ENCODE results near the gene LENEP. TPM values are rescaled to one million over a fixed set of nuclear protein-coding genes. Genes with fewer than 3 reads are reported as not detected.

Gene LENEP
- total and polyA plus RNA-seq, 2 donors (not counting 1 experiment from before 2014, with no cell fraction given) = not detected

DNA sequence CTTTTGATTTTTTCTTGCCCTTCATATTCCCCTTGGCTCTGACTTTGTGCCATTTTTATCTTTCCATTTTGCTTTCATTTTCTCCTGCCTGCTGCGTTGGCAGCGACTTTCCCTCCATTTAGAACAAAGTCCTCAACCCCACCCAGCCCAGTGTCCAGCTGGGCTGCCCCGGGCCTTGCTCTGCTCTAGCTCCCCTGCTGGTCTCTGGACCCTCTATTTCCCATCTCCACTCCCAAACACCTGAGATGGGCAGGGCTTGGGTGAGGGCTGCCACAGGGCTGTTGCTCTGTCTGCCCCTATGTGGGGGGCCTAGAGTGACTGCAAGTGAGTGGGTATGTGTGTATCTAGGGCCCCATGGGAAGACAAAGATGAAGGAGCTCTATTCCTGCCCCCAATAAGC lies 50.4 kb downstream of the LENEP start:
- Histone ChIP-seq H3K4me3 (replicated peaks in 1 of 4; ENCODE audit: control extremely low read depth in 1 of 4, insufficient read depth in 1 of 4, low read depth in 3 of 4, low read length in 4 of 4) (no peak overlapping the region), H2AFZ (ENCODE audit: low read length) (no peak overlapping the region), H3K9me3 (ENCODE audit: control insufficient read depth, insufficient read depth, low read depth, low read length) (no peaks in the 10 kb centered on the region)

More for the DNA sequence above, 50.4 kb downstream of the LENEP start:
- Histone ChIP-seq H3K9ac (ENCODE audit: insufficient read depth, low read length) (no peak overlapping the region), H3K79me2 (ENCODE audit: control insufficient read depth, insufficient read depth, low read length) (no peaks in the 10 kb centered on the region), H3K4me1 (ENCODE audit: control insufficient read depth, extremely low read depth, insufficient read depth, low read length) (peaks cover 2% of the 10 kb centered on the region), H3K4me2 (ENCODE audit: extremely low read depth, insufficient read depth, low read length) (no peak overlapping the region), H3K36me3 (ENCODE audit: control insufficient read depth, insufficient read depth, low read length) (no peaks in the 10 kb centered on the region), H4K20me1 (ENCODE audit: control insufficient read depth, extremely low read depth, insufficient read depth, low read length) (no peaks in the 10 kb centered on the region), H3K27ac (ENCODE audit: insufficient read depth, low read length) (no peak overlapping the region), H3K27me3 (ENCODE audit: control insufficient read depth, insufficient read depth, low read length) (peaks cover 6% of the 10 kb centered on the region)
- DNase-seq (ENCODE audit: low read depth in 2 of 2) = no peak
- TF ChIP-seq, protein P1, sequence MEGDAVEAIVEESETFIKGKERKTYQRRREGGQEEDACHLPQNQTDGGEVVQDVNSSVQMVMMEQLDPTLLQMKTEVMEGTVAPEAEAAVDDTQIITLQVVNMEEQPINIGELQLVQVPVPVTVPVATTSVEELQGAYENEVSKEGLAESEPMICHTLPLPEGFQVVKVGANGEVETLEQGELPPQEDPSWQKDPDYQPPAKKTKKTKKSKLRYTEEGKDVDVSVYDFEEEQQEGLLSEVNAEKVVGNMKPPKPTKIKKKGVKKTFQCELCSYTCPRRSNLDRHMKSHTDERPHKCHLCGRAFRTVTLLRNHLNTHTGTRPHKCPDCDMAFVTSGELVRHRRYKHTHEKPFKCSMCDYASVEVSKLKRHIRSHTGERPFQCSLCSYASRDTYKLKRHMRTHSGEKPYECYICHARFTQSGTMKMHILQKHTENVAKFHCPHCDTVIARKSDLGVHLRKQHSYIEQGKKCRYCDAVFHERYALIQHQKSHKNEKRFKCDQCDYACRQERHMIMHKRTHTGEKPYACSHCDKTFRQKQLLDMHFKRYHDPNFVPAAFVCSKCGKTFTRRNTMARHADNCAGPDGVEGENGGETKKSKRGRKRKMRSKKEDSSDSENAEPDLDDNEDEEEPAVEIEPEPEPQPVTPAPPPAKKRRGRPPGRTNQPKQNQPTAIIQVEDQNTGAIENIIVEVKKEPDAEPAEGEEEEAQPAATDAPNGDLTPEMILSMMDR (conservative IDR thresholded peaks at IDR 0.05 in 1 of 2, IDR thresholded peaks at IDR 0.05 in 1 of 2; ENCODE audit: low read depth in 1 of 2, low read length in 2 of 2) = no peak
- TF ChIP-seq EZH2 (IDR thresholded peaks at IDR 0.05; ENCODE audit: low read length, missing control alignments) = no peak

Other genes starting within 250 kb of the LENEP start
- gene KCNN3, start 123.3 kb upstream of the LENEP start, total RNA-seq = not detected in 2 replicates
- not detected in 2 replicates for gene KCNN3, start 123.3 kb upstream of the LENEP start, polyA plus RNA-seq
- 8.5 and 10.1 TPM in 2 replicates for gene PMVK, start 56.9 kb upstream of the LENEP start, total RNA-seq
- 25.1 and 33.5 TPM in 2 replicates for gene PMVK, start 56.9 kb upstream of the LENEP start, polyA plus RNA-seq
- gene PBXIP1, start 37.5 kb upstream of the LENEP start, total RNA-seq = 106 and 113 TPM in 2 replicates
- gene PBXIP1, start 37.5 kb upstream of the LENEP start, polyA plus RNA-seq = 21.1 and 32.8 TPM in 2 replicates
- gene PYGO2, start 31.8 kb upstream of the LENEP start, total RNA-seq = 19.3 and 28.1 TPM in 2 replicates
- gene PYGO2, start 31.8 kb upstream of the LENEP start, polyA plus RNA-seq = 15.3 and 17.4 TPM in 2 replicates
- 220 and 245 TPM in 2 replicates for gene SHC1, start 22.8 kb upstream of the LENEP start, total RNA-seq
- gene SHC1, start 22.8 kb upstream of the LENEP start, polyA plus RNA-seq = 277 and 289 TPM in 2 replicates
- 23.9 and 40.3 TPM in 2 replicates for gene CKS1B, start 18.9 kb upstream of the LENEP start, total RNA-seq
- 55.4 and 176 TPM in 2 replicates for gene CKS1B, start 18.9 kb upstream of the LENEP start, polyA plus RNA-seq
- gene FLAD1, start 10.2 kb upstream of the LENEP start, total RNA-seq = 20.5 and 24.9 TPM in 2 replicates
- 11.8 and 20.1 TPM in 2 replicates for gene FLAD1, start 10.2 kb upstream of the LENEP start, polyA plus RNA-seq
- gene ZBTB7B, start 9.2 kb downstream of the LENEP start, total RNA-seq = 12.3 and 19.3 TPM in 2 replicates
- 6.2 and 7.0 TPM in 2 replicates for gene ZBTB7B, start 9.2 kb downstream of the LENEP start, polyA plus RNA-seq
- gene DCST2, start 40.2 kb downstream of the LENEP start, total RNA-seq = under 0.01 and 0.17 TPM in 2 replicates
- 0.06 and 0.10 TPM in 2 replicates for gene DCST2, start 40.2 kb downstream of the LENEP start, polyA plus RNA-seq
- not detected in 2 replicates for gene DCST1, start 40.2 kb downstream of the LENEP start, total RNA-seq
- gene DCST1, start 40.2 kb downstream of the LENEP start, polyA plus RNA-seq = not detected in 2 replicates
- 49.1 and 58.5 TPM in 2 replicates for gene ADAM15, start 57.7 kb downstream of the LENEP start, total RNA-seq
- 19.5 and 28.9 TPM in 2 replicates for gene ADAM15, start 57.7 kb downstream of the LENEP start, polyA plus RNA-seq
- 2.8 and 3.8 TPM in 2 replicates for gene EFNA4, start 70.2 kb downstream of the LENEP start, total RNA-seq
- 2.6 and 4.3 TPM in 2 replicates for gene EFNA4, start 70.2 kb downstream of the LENEP start, polyA plus RNA-seq
- gene EFNA3, start 85.3 kb downstream of the LENEP start, total RNA-seq = 0.33 and 0.51 TPM in 2 replicates
- 0.16 and 0.30 TPM in 2 replicates for gene EFNA3, start 85.3 kb downstream of the LENEP start, polyA plus RNA-seq
- gene EFNA1, start 134.3 kb downstream of the LENEP start, total RNA-seq = 0.26 TPM in 1 of 2 replicates, not detected in the other
- 0.06 and 0.07 TPM in 2 replicates for gene EFNA1, start 134.3 kb downstream of the LENEP start, polyA plus RNA-seq
- gene SLC50A1, start 142.3 kb downstream of the LENEP start, total RNA-seq = 35.4 and 61.1 TPM in 2 replicates
- gene SLC50A1, start 142.3 kb downstream of the LENEP start, polyA plus RNA-seq = 29.4 and 36.0 TPM in 2 replicates
- 27.7 and 40.5 TPM in 2 replicates for gene DPM3, start 146.9 kb downstream of the LENEP start, total RNA-seq
- gene DPM3, start 146.9 kb downstream of the LENEP start, polyA plus RNA-seq = 31.9 and 35.4 TPM in 2 replicates
- 122 and 125 TPM in 2 replicates for gene KRTCAP2, start 179.7 kb downstream of the LENEP start, total RNA-seq
- gene KRTCAP2, start 179.7 kb downstream of the LENEP start, polyA plus RNA-seq = 123 and 134 TPM in 2 replicates
- 3.1 and 4.0 TPM in 2 replicates for gene TRIM46, start 180.3 kb downstream of the LENEP start, total RNA-seq
- gene TRIM46, start 180.3 kb downstream of the LENEP start, polyA plus RNA-seq = 1.9 and 2.2 TPM in 2 replicates
- 36.8 and 38.3 TPM in 2 replicates for gene THBS3, start 214.3 kb downstream of the LENEP start, total RNA-seq
- 30.0 and 39.6 TPM in 2 replicates for gene THBS3, start 214.3 kb downstream of the LENEP start, polyA plus RNA-seq
- gene MTX1, start 215.1 kb downstream of the LENEP start, total RNA-seq = 36.7 and 46.6 TPM in 2 replicates
- 42.2 and 52.4 TPM in 2 replicates for gene MTX1, start 215.1 kb downstream of the LENEP start, polyA plus RNA-seq